Gastroesophageal sphincter (tissue), 4 donors: ENCODE measurements around the gene EXOC4. TPM values are rescaled to one million over a fixed set of nuclear protein-coding genes. Genes with fewer than 3 reads are reported as not detected.

Experiments
- ATAC-seq: fragments of 150-250 bp; one replicate; pipeline ENCODE4 v1.9.1; 2016; ENCODE audit warnings: mild to moderate bottlenecking, moderate library complexity
- H3K27ac ChIP-seq, 4 donors: fragments of 200-600 bp; sonication (generic) in 3 of 4; 1 replicate in 3 of 4; 2 replicates in 1 of 4; pipeline ENCODE4 v1.5.1; 2016 to 2019
- H3K27me3 ChIP-seq: fragments of 200-600 bp; sonication (generic); one replicate; pipeline ENCODE4 v1.5.1; 2019
- H3K36me3 ChIP-seq, 2 donors: fragments of 200-600 bp; sonication (generic); one replicate each; pipeline ENCODE4 v1.5.1; 2019; ENCODE audit warnings: control low read depth in 1 of 2
- H3K4me1 ChIP-seq, 3 donors: fragments of 200-600 bp; sonication (generic); 1 replicate in 2 of 3; 2 replicates in 1 of 3; pipeline ENCODE4 v1.5.1; 2016 to 2019; ENCODE audit warnings: control low read depth in 2 of 3
- H3K4me3 ChIP-seq, 2 donors: fragments of 200-600 bp; sonication (generic); one replicate each; pipeline ENCODE4 v1.5.1; 2019; ENCODE audit warnings: mild to moderate bottlenecking in 1 of 2, moderate library complexity in 1 of 2
- H3K9me3 ChIP-seq, 3 donors: fragments of 200-600 bp; sonication (generic); one replicate each; pipeline ENCODE4 v1.5.1; 2017 to 2019; ENCODE audit warnings: control low read depth in 2 of 3
- EP300 ChIP-seq: sonication (generic); formaldehyde crosslinking; IDR thresholded peaks from one replicate; pipeline ENCODE4 v1.6.1; 2017; ENCODE audit warnings: antibody characterized with exemption, mild to moderate bottlenecking
- POLR2A ChIP-seq, 2 donors: fragments of 450-650 bp; IDR thresholded peaks; one replicate each; pipeline ENCODE4 v1.6.1; 2017; ENCODE audit warnings: antibody characterized with exemption in 2 of 2, mild to moderate bottlenecking in 2 of 2, moderate library complexity in 1 of 2
- POLR2AphosphoS5 ChIP-seq: sonication (generic); formaldehyde crosslinking; IDR thresholded peaks from one replicate; pipeline ENCODE4 v1.6.1; 2017; ENCODE audit warnings: antibody characterized with exemption
- WGBS, 2 donors: methylation state at CpG; one replicate each; pipeline ENCODE4 v1.1.5; 2018; ENCODE audit warnings: low coverage in 1 of 2; 5-methylcytosine and 5-hydroxymethylcytosine counted together
- total RNA-seq, 4 donors: library from RNA; depleted of rRNA; stranded (reverse); fragments of >200 nt; gene quantifications; one replicate each; pipeline ENCODE4 v1.1.0, GENCODE V29; 2016
- TF ChIP-seq, protein P1 (sequence below), 4 experiments: fragments of 200-600 bp in 2 of 4; fragments of 450-650 bp in 2 of 4; sonication (generic) in 1 of 4; IDR thresholded peaks; one replicate each; pipeline ENCODE4 v1.5.1; 2017 to 2019; ENCODE audit warnings: antibody characterized with exemption in 4 of 4, mild to moderate bottlenecking in 2 of 4, moderate library complexity in 2 of 4

The EXOC4 gene
- total RNA-seq, 4 donors from 2014 or later, result 46.3 to 85.8 (median 51.9) TPM

- no peak overlapping the region for H3K27ac ChIP-seq
- H3K4me1 ChIP-seq, result peaks cover 0 to 11% (median 0%) of the 10 kb centered on the region in 3 donors
- H3K27me3 ChIP-seq, result no peaks in the 10 kb centered on the region
- H3K4me3 ChIP-seq, result no peak overlapping the region
- TF ChIP-seq, protein P1, sequence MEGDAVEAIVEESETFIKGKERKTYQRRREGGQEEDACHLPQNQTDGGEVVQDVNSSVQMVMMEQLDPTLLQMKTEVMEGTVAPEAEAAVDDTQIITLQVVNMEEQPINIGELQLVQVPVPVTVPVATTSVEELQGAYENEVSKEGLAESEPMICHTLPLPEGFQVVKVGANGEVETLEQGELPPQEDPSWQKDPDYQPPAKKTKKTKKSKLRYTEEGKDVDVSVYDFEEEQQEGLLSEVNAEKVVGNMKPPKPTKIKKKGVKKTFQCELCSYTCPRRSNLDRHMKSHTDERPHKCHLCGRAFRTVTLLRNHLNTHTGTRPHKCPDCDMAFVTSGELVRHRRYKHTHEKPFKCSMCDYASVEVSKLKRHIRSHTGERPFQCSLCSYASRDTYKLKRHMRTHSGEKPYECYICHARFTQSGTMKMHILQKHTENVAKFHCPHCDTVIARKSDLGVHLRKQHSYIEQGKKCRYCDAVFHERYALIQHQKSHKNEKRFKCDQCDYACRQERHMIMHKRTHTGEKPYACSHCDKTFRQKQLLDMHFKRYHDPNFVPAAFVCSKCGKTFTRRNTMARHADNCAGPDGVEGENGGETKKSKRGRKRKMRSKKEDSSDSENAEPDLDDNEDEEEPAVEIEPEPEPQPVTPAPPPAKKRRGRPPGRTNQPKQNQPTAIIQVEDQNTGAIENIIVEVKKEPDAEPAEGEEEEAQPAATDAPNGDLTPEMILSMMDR (IDR thresholded peaks at IDR 0.05), result no peak
- TF ChIP-seq POLR2A (IDR thresholded peaks at IDR 0.05) (no peak), EP300 (no peak), POLR2AphosphoS5 (no peak)
- H3K9me3 ChIP-seq, result no peaks in the 10 kb centered on the region
- 57 to 64% methylated on average over 4 of the region's 4 CpGs for WGBS, 2 donors
- no peaks in the 10 kb centered on the region for H3K36me3 ChIP-seq
- ATAC-seq, result no peak
Observed at GRCh38 chr7:133437544-133437943, 184.7 kb downstream of the EXOC4 start.

DNA sequence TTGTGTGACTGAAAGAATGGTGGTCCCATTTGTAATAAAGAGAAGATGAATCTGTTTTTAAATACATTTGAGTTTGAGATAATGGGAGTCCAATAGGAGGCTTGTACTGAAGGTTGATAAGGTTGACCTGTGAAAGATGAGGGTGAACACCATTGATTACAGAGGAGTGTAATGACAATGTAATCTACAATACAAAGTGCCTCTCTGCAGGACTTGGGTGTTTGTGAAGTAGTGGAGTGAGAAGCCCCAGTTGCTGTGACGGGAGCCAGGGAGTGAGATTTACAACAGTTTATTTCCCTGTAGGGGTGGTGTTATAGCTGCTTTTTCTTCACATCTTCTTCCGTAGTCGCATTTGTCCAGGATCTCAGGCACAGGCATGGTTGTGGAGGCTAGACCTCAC, 189.9 kb downstream of the EXOC4 start:
- 90 to 95% methylated on average over 2 to 3 of the region's 3 CpGs for WGBS, 2 donors
- Histone ChIP-seq H3K27me3 (no peaks in the 10 kb centered on the region), H3K4me3 (no peak overlapping the region), H3K36me3 (no peaks in the 10 kb centered on the region), H3K9me3 (no peaks in the 10 kb centered on the region), H3K4me1 (no peaks in the 10 kb centered on the region), H3K27ac (no peak overlapping the region)
- no peak for ATAC-seq
- TF ChIP-seq POLR2A (IDR thresholded peaks at IDR 0.05) (no peak), EP300 (no peak), POLR2AphosphoS5 (no peak)
- TF ChIP-seq, protein P1 (IDR thresholded peaks at IDR 0.05), result no peak

DNA sequence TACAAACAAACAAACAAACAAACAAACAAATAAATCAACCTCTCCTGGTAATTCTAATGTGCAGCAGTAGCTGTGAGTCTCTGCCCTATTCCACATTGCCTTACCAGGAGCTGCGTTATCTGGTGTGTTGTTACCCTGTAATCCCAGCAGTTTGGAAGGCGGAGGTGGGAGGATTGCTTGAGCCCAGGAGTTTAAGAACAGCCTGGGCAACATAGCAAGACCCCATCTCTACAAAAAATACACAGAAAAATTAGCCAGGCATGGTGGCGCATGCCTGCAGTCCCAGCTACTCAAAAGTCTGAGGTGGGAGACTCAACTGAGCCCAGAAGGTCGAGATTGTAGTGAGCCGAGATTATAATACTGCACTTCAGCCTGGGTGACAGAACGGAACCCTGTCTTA, 192.7 kb downstream of the EXOC4 start:
- H3K4me1 ChIP-seq, result no peaks in the 10 kb centered on the region
- H3K9me3 ChIP-seq, result no peaks in the 10 kb centered on the region
- H3K4me3 ChIP-seq, result no peak overlapping the region
- TF ChIP-seq, protein P1 (IDR thresholded peaks at IDR 0.05), result no peak
- TF ChIP-seq POLR2A (IDR thresholded peaks at IDR 0.05), result no peak
- TF ChIP-seq EP300, result no peak
- no peak for TF ChIP-seq POLR2AphosphoS5
- no peaks in the 10 kb centered on the region for H3K27me3 ChIP-seq
- H3K27ac ChIP-seq, result no peak overlapping the region
- H3K36me3 ChIP-seq, result no peaks in the 10 kb centered on the region
- WGBS, 2 donors, result 93 to 100% methylated on average over 3 to 5 of the region's 6 CpGs
- no peak for ATAC-seq

DNA sequence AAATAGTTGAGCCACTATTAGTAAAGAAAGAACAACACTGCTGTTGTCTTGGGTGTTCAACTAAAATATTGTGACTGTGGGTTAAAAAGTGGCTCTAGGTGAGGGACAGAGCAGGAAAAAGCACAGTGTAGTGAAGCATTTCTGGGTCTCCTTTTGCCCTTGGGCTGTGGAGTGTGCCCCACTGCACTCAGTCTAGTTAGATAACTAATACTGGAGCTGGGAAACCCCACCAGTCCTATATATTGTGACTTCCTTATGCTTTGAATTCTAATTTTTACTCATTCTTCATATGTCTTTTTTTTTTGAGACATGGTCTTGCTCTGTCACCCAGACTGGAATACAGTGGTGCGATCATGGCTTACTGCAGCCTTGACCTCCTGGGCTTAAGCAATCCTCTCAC, 195.1 kb downstream of the EXOC4 start:
- ATAC-seq, result no peak
- TF ChIP-seq POLR2A (IDR thresholded peaks at IDR 0.05), result no peak
- TF ChIP-seq, protein P1 (IDR thresholded peaks at IDR 0.05), result no peak
- TF ChIP-seq EP300, result no peak
- TF ChIP-seq POLR2AphosphoS5, result no peak
- Histone ChIP-seq H3K4me1 (no peaks in the 10 kb centered on the region), H3K27me3 (no peaks in the 10 kb centered on the region), H3K4me3 (no peak overlapping the region), H3K36me3 (no peaks in the 10 kb centered on the region), H3K27ac (no peak overlapping the region), H3K9me3 (no peaks in the 10 kb centered on the region)
- 100% methylated on average over 1 of the region's 1 CpG for WGBS, 2 donors

GRCh38 chr7:133452577-133452976, 199.7 kb downstream of the EXOC4 start:
- no peak overlapping the region for H3K27ac ChIP-seq
- no peak for TF ChIP-seq EP300
- TF ChIP-seq POLR2A (IDR thresholded peaks at IDR 0.05), result no peak
- TF ChIP-seq, protein P1 (IDR thresholded peaks at IDR 0.05), result no peak
- TF ChIP-seq POLR2AphosphoS5, result no peak
- no peaks in the 10 kb centered on the region for H3K36me3 ChIP-seq
- H3K4me1 ChIP-seq, result no peaks in the 10 kb centered on the region
- no peak for ATAC-seq
- no peaks in the 10 kb centered on the region for H3K9me3 ChIP-seq
- no peak overlapping the region for H3K4me3 ChIP-seq
- WGBS, 2 donors, result 88 to 90% methylated on average over 2 of the region's 2 CpGs
- H3K27me3 ChIP-seq, result no peaks in the 10 kb centered on the region
